ENCODE data around the gene GRM7.

The GRM7 gene

DNA sequence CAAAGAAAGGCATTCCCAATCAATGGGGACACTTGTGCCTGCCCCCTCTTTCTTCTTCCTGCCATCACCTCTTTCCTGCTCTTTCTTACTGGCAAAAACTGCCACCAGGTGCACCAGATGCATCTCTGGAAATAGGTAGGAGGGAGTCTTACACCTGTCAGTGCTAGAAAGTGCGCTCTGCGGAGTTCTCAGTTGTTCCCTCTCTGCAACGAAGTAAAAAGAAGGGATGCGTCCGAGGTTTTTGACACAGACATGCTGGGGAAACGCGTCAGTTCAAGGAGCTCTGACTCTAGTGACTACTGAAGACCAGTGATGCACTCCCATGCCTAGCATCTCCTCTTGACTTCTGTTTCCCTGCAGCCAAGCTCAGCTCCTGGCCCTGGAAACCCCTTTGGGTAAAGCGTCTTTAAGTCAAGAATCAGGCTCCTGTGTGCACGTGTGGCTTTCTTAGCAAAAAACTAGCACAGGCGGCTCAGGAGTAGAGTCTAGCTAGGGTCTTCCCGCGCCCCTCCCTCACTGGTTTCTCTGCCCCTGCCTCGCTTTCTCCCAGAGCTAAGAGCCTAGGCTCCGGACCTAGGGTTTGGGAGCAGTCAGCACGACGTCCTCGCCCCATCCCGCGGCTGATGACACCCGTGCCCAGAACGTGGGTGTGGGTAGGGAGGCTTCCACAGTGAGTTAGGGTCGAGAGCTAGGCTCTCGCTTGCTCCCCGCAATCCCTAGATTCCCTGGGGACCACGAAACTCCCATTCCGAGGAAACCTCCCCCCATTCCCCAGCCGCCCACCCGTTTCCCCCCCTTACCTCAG is 564 bp upstream of the GRM7 start:
- TF ChIP-seq ZBTB8A (tag by site-specific recombination; IDR thresholded peaks at IDR 0.05) (no peak), ZNF24 (tag by site-specific recombination; IDR thresholded peaks at IDR 0.05) (no peak), SP3 (tag by site-specific recombination; IDR thresholded peaks at IDR 0.05) (no peak), HOXD13 (CRISPR knock-in tag; IDR thresholded peaks at IDR 0.05; ENCODE audit: borderline replicate concordance) (no peak), KLF16 (tag by site-specific recombination; IDR thresholded peaks at IDR 0.05) (no peak), ZNF623 (tag by site-specific recombination; IDR thresholded peaks at IDR 0.05) (no peak)
- H3K27ac ChIP-seq (ENCODE audit: extremely low read depth, low read depth, low read length): no peak overlapping the region
- no peaks in the 10 kb centered on the region for H3K4me1 ChIP-seq (ENCODE audit: control insufficient read depth, insufficient read depth, low read length)
- no peaks in the 10 kb centered on the region for H3K36me3 ChIP-seq (ENCODE audit: control insufficient read depth in 2 of 2, insufficient read depth in 1 of 2, low read length in 2 of 2)
- CTCF ChIA-PET: no interaction called here
- H3K9me3 ChIP-seq (ENCODE audit: control insufficient read depth, insufficient read depth, low read depth, low read length): no peaks in the 10 kb centered on the region
- H3K4me3 ChIP-seq (ENCODE audit: low read depth, low read length): peak overlapping the region; percentile 45
- POLR2A ChIA-PET: no interaction called here

DNA sequence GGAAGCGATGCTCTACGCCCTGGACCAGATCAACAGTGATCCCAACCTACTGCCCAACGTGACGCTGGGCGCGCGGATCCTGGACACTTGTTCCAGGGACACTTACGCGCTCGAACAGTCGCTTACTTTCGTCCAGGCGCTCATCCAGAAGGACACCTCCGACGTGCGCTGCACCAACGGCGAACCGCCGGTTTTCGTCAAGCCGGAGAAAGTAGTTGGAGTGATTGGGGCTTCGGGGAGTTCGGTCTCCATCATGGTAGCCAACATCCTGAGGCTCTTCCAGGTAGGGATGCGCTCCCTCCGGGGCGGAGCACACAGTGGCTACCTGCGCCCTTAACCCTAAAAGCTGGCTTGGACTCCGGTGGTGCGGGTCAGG is 698 bp downstream of the GRM7 start:
- ChIA-PET CTCF (no interaction called here), POLR2A (no interaction called here)
- Histone ChIP-seq H3K27ac (ENCODE audit: extremely low read depth, low read depth, low read length) (no peak overlapping the region), H3K9me3 (ENCODE audit: control insufficient read depth, insufficient read depth, low read depth, low read length) (no peaks in the 10 kb centered on the region), H3K36me3 (ENCODE audit: control insufficient read depth in 2 of 2, insufficient read depth in 1 of 2, low read length in 2 of 2) (no peaks in the 10 kb centered on the region), H3K4me3 (ENCODE audit: low read depth, low read length) (peak overlapping the region; percentile 45), H3K4me1 (ENCODE audit: control insufficient read depth, insufficient read depth, low read length) (no peaks in the 10 kb centered on the region)
- TF ChIP-seq ZNF221 (tag by site-specific recombination; IDR thresholded peaks at IDR 0.05; ENCODE audit: borderline replicate concordance) (no peak), ZNF843 (tag by site-specific recombination; IDR thresholded peaks at IDR 0.05) (no peak), ZNF121 (tag by site-specific recombination; IDR thresholded peaks at IDR 0.05) (no peak), ZNF510 (tag by site-specific recombination; IDR thresholded peaks at IDR 0.05; ENCODE audit: insufficient replicate concordance) (no peak), ZBTB48 (tag by site-specific recombination; IDR thresholded peaks at IDR 0.05) (no peak), WT1 (tag by site-specific recombination; IDR thresholded peaks at IDR 0.05) (no peak), REPIN1 (tag by site-specific recombination; IDR thresholded peaks at IDR 0.05; ENCODE audit: low read depth) (no peak)
- TF ChIP-seq, protein P1, sequence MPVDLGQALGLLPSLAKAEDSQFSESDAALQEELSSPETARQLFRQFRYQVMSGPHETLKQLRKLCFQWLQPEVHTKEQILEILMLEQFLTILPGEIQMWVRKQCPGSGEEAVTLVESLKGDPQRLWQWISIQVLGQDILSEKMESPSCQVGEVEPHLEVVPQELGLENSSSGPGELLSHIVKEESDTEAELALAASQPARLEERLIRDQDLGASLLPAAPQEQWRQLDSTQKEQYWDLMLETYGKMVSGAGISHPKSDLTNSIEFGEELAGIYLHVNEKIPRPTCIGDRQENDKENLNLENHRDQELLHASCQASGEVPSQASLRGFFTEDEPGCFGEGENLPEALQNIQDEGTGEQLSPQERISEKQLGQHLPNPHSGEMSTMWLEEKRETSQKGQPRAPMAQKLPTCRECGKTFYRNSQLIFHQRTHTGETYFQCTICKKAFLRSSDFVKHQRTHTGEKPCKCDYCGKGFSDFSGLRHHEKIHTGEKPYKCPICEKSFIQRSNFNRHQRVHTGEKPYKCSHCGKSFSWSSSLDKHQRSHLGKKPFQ (tag by site-specific recombination; IDR thresholded peaks at IDR 0.05): no peak
- TF ChIP-seq, protein P2, sequence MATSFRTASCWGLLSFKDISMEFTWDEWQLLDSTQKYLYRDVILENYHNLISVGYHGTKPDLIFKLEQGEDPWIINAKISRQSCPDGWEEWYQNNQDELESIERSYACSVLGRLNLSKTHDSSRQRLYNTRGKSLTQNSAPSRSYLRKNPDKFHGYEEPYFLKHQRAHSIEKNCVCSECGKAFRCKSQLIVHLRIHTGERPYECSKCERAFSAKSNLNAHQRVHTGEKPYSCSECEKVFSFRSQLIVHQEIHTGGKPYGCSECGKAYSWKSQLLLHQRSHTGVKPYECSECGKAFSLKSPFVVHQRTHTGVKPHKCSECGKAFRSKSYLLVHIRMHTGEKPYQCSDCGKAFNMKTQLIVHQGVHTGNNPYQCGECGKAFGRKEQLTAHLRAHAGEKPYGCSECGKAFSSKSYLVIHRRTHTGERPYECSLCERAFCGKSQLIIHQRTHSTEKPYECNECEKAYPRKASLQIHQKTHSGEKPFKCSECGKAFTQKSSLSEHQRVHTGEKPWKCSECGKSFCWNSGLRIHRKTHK (tag by site-specific recombination; IDR thresholded peaks at IDR 0.05): no peak
- TF ChIP-seq, protein P3, sequence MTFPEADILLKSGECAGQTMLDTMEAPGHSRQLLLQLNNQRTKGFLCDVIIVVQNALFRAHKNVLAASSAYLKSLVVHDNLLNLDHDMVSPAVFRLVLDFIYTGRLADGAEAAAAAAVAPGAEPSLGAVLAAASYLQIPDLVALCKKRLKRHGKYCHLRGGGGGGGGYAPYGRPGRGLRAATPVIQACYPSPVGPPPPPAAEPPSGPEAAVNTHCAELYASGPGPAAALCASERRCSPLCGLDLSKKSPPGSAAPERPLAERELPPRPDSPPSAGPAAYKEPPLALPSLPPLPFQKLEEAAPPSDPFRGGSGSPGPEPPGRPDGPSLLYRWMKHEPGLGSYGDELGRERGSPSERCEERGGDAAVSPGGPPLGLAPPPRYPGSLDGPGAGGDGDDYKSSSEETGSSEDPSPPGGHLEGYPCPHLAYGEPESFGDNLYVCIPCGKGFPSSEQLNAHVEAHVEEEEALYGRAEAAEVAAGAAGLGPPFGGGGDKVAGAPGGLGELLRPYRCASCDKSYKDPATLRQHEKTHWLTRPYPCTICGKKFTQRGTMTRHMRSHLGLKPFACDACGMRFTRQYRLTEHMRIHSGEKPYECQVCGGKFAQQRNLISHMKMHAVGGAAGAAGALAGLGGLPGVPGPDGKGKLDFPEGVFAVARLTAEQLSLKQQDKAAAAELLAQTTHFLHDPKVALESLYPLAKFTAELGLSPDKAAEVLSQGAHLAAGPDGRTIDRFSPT (tag by site-specific recombination; IDR thresholded peaks at IDR 0.05): no peak
- TF ChIP-seq, protein P4, sequence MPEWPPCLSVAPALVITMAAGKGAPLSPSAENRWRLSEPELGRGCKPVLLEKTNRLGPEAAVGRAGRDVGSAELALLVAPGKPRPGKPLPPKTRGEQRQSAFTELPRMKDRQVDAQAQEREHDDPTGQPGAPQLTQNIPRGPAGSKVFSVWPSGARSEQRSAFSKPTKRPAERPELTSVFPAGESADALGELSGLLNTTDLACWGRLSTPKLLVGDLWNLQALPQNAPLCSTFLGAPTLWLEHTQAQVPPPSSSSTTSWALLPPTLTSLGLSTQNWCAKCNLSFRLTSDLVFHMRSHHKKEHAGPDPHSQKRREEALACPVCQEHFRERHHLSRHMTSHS (tag by site-specific recombination; IDR thresholded peaks at IDR 0.05): no peak
